Adrenal gland (tissue), 5 donors: ENCODE measurements around the gene HTRA3.

Experiments
- POLR2A ChIP-seq, 2 donors: fragments of 450-650 bp; IDR thresholded peaks; one replicate each; pipeline ENCODE4 v1.6.1; 2017; ENCODE audit warnings: antibody characterized with exemption in 2 of 2, mild to moderate bottlenecking in 2 of 2, moderate library complexity in 1 of 2
- TF ChIP-seq, protein P1 (sequence below), 6 experiments: fragments of 450-650 bp in 4 of 6; fragments of 200-600 bp in 2 of 6; sonication (generic) in 1 of 6; IDR thresholded peaks; 1 replicate in 5 of 6; 2 replicates in 1 of 6; pipeline versions ENCODE4 v1.5.1 to v1.8.0; 2016 to 2021; ENCODE audit warnings: antibody characterized with exemption in 6 of 6, mild to moderate bottlenecking in 2 of 6, moderate library complexity in 1 of 6
- donor health status: DM: no; HTN: no; CAD: no.

DNA sequence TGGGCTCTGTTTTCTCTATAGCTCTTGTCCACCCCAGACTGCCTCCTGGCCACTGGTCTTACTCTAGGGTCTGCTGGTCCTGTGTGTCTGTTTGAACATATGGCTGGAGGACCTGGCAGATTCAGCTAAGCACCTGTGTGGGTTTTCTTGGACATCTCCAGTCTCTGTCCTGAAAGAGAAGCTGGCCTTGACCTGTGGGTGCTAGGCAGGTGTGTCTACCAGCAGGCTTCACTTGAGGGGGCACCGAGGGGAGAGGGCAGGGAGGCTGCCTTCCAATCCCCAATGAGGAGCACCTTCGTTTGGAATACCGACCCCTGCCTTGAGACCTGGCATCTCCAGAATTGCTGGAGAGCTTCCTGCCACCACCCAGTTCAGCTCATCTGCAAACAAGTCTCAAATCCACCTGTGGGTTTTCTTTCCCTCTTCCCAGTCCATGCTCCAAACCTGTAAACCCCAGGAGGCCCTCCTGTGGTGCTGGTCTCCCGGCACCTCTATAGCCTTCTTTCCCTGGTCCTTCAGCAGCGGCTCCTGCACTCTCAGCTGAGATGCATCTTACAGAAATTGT, 45.2 kb downstream of the HTRA3 start:
- TF ChIP-seq, protein P1, sequence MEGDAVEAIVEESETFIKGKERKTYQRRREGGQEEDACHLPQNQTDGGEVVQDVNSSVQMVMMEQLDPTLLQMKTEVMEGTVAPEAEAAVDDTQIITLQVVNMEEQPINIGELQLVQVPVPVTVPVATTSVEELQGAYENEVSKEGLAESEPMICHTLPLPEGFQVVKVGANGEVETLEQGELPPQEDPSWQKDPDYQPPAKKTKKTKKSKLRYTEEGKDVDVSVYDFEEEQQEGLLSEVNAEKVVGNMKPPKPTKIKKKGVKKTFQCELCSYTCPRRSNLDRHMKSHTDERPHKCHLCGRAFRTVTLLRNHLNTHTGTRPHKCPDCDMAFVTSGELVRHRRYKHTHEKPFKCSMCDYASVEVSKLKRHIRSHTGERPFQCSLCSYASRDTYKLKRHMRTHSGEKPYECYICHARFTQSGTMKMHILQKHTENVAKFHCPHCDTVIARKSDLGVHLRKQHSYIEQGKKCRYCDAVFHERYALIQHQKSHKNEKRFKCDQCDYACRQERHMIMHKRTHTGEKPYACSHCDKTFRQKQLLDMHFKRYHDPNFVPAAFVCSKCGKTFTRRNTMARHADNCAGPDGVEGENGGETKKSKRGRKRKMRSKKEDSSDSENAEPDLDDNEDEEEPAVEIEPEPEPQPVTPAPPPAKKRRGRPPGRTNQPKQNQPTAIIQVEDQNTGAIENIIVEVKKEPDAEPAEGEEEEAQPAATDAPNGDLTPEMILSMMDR (IDR thresholded peaks at IDR 0.05) = no peak
- no peak for TF ChIP-seq POLR2A (IDR thresholded peaks at IDR 0.05)
